ENCODE measurements around the gene PRKAG1.

PRKAG1 gene

GRCh38 chr12:48997719-48998496, 20.7 kb downstream of the PRKAG1 start:
- no peak overlapping the region for H3K4me2 ChIP-seq (ENCODE audit: low read depth, low read length, poor library complexity, severe bottlenecking)
- no peak overlapping the region for H3K9ac ChIP-seq (ENCODE audit: low read depth, low read length, poor library complexity, severe bottlenecking)
- no peaks in the 10 kb centered on the region; the same call in 1 of the 2 replicates for H3K36me3 ChIP-seq (ENCODE audit: insufficient read depth, low read length)
- H2AFZ ChIP-seq (ENCODE audit: low read length) = no peak overlapping the region
- no peak overlapping the region for H3K4me3 ChIP-seq (ENCODE audit: low read length, poor library complexity, severe bottlenecking)
- no peaks in the 10 kb centered on the region for H3K27me3 ChIP-seq (ENCODE audit: insufficient read depth, low read length, poor library complexity, severe bottlenecking)
- no peaks in the 10 kb centered on the region for H3K9me2 ChIP-seq (replicated peaks; ENCODE audit: low read depth, low read length)
- no peaks in the 10 kb centered on the region for H3K79me2 ChIP-seq (ENCODE audit: insufficient read depth, low read length)
- TF ChIP-seq EZH2phosphoT487 (IDR thresholded peaks at IDR 0.05; ENCODE audit: borderline replicate concordance) = no peak
- TF ChIP-seq, protein P1, sequence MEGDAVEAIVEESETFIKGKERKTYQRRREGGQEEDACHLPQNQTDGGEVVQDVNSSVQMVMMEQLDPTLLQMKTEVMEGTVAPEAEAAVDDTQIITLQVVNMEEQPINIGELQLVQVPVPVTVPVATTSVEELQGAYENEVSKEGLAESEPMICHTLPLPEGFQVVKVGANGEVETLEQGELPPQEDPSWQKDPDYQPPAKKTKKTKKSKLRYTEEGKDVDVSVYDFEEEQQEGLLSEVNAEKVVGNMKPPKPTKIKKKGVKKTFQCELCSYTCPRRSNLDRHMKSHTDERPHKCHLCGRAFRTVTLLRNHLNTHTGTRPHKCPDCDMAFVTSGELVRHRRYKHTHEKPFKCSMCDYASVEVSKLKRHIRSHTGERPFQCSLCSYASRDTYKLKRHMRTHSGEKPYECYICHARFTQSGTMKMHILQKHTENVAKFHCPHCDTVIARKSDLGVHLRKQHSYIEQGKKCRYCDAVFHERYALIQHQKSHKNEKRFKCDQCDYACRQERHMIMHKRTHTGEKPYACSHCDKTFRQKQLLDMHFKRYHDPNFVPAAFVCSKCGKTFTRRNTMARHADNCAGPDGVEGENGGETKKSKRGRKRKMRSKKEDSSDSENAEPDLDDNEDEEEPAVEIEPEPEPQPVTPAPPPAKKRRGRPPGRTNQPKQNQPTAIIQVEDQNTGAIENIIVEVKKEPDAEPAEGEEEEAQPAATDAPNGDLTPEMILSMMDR (conservative IDR thresholded peaks at IDR 0.05; ENCODE audit: low read length) = no peak
- no peaks in the 10 kb centered on the region for H4K20me1 ChIP-seq (ENCODE audit: insufficient read depth, low read length, poor library complexity, severe bottlenecking)
- H3K4me1 ChIP-seq (ENCODE audit: insufficient read depth, low read length, poor library complexity, severe bottlenecking) = peaks cover 8% of the 10 kb centered on the region
- no peaks in the 10 kb centered on the region for H3K9me3 ChIP-seq (ENCODE audit: insufficient read depth, low read depth, low read length)
- no peaks in the 10 kb centered on the region for H3F3A ChIP-seq (ENCODE audit: low read depth)

DNA sequence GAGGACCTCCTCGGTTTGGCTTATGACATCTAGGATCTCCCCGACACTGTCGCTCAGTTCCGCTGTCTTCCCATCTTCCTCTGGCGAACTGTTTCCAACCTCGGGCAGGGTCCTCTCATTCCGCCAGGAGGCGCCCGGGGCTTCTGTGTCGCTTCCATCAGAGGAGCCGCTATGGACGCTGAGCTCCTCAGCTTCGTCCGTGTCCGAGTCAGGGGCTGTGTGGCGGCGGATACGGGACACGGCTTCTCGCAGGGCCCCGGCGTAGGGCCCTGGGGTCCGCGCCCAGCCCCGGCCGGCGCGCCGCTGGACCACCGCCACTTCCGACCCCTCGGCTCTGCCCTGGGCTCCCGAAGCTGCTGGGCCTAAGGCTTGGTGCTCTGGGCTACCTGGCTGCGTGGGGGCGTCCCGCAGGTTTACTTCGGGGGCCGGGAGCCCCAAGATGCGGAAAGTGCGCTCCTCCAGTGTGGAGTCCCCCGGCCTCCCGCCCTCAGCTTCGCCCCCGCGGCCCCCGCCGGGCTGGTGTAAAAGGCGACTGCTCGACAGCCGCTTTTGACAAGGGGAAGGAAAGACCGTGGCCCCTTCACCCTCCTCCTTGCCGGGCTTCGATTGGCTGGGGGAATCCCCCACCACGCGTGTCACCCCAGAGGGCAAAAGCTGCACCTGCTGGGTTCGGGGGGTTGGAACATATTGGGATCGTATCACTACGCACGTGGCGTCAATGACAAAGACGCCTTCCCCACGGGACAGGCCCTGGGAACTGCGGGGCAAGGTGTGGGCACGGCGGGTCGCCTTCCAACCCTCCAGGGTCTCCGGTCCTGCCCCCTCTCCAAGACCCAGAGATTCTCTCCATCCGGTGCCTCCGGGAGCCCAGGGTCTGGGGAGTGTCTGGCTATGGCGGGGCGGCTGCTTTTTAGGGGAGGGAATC, 21.5 kb downstream of the PRKAG1 start:
- H3K27me3 ChIP-seq (ENCODE audit: insufficient read depth, low read length, poor library complexity, severe bottlenecking) = no peaks in the 10 kb centered on the region
- H3K36me3 ChIP-seq (ENCODE audit: insufficient read depth, low read length) = no peaks in the 10 kb centered on the region
- no peaks in the 10 kb centered on the region for H4K20me1 ChIP-seq (ENCODE audit: insufficient read depth, low read length, poor library complexity, severe bottlenecking)
- H3K4me3 ChIP-seq (ENCODE audit: low read length, poor library complexity, severe bottlenecking) = peak overlapping the region; percentile 68
- H3K4me1 ChIP-seq (ENCODE audit: insufficient read depth, low read length, poor library complexity, severe bottlenecking) = peaks cover 8% of the 10 kb centered on the region
- H3K4me2 ChIP-seq (ENCODE audit: low read depth, low read length, poor library complexity, severe bottlenecking) = peak overlapping the region; percentile 68
- TF ChIP-seq, protein P1 (conservative IDR thresholded peaks at IDR 0.05; ENCODE audit: low read length) = peak; percentile 57
- TF ChIP-seq EZH2phosphoT487 (IDR thresholded peaks at IDR 0.05; ENCODE audit: borderline replicate concordance) = no peak
- H3K9me2 ChIP-seq (replicated peaks; ENCODE audit: low read depth, low read length) = no peaks in the 10 kb centered on the region
- H2AFZ ChIP-seq (ENCODE audit: low read length) = peak overlapping the region; percentile 84
- peak overlapping the region; percentile 41 for H3K9ac ChIP-seq (ENCODE audit: low read depth, low read length, poor library complexity, severe bottlenecking)
- H3K79me2 ChIP-seq (ENCODE audit: insufficient read depth, low read length) = no peaks in the 10 kb centered on the region
- no peaks in the 10 kb centered on the region for H3F3A ChIP-seq (ENCODE audit: low read depth)
- no peaks in the 10 kb centered on the region for H3K9me3 ChIP-seq (ENCODE audit: insufficient read depth, low read depth, low read length)

GRCh38 chr12:48995086-48995879, 23.3 kb downstream of the PRKAG1 start:
- Histone ChIP-seq H3K9ac (ENCODE audit: low read depth, low read length, poor library complexity, severe bottlenecking) (no peak overlapping the region), H3K9me2 (replicated peaks; ENCODE audit: low read depth, low read length) (no peaks in the 10 kb centered on the region), H4K20me1 (ENCODE audit: insufficient read depth, low read length, poor library complexity, severe bottlenecking) (no peaks in the 10 kb centered on the region), H3K4me2 (ENCODE audit: low read depth, low read length, poor library complexity, severe bottlenecking) (peak overlapping the region; percentile 61), H3K4me3 (ENCODE audit: low read length, poor library complexity, severe bottlenecking) (peak overlapping the region; percentile 34), H3K27me3 (ENCODE audit: insufficient read depth, low read length, poor library complexity, severe bottlenecking) (no peaks in the 10 kb centered on the region), H3K36me3 (ENCODE audit: insufficient read depth, low read length) (no peaks in the 10 kb centered on the region), H2AFZ (ENCODE audit: low read length) (peak overlapping the region; percentile 89), H3K9me3 (ENCODE audit: insufficient read depth, low read depth, low read length) (no peaks in the 10 kb centered on the region), H3K79me2 (ENCODE audit: insufficient read depth, low read length) (no peaks in the 10 kb centered on the region), H3F3A (ENCODE audit: low read depth) (no peaks in the 10 kb centered on the region), H3K4me1 (ENCODE audit: insufficient read depth, low read length, poor library complexity, severe bottlenecking) (peaks cover 10% of the 10 kb centered on the region)
- TF ChIP-seq EZH2phosphoT487 (IDR thresholded peaks at IDR 0.05; ENCODE audit: borderline replicate concordance) = no peak
- TF ChIP-seq, protein P1 (conservative IDR thresholded peaks at IDR 0.05; ENCODE audit: low read length) = peak; percentile 74

Measured in Loucy (cell line).